IMR-90 (cell line): ENCODE measurements around the gene RARB.

Source experiments
- BHLHE40 ChIP-seq: fragments of 150-350 bp; IDR thresholded peaks from 2 replicates; pipeline ENCODE4 v1.6.1; 2016; ENCODE audit warnings: mild to moderate bottlenecking, low read depth, low read length
- CEBPB ChIP-seq: IDR thresholded peaks from 2 replicates; pipeline ENCODE4 v1.6.1; 2012; ENCODE audit warnings: low read depth, low read length, improper control_type of control experiment
- CTCF ChIP-seq: conservative IDR thresholded peaks from 2 replicates; pipeline ENCODE4 v1.5.1; 2012; ENCODE audit warnings: mild to moderate bottlenecking, low read depth, low read length, improper control_type of control experiment
- ELK1 ChIP-seq: fragments of 150-350 bp; IDR thresholded peaks from 2 replicates; pipeline ENCODE4 v1.6.1; 2016; ENCODE audit warnings: low read depth, mild to moderate bottlenecking, low read length, moderate library complexity, borderline replicate concordance
- FOS ChIP-seq: fragments of 150-350 bp; IDR thresholded peaks from 2 replicates; pipeline ENCODE4 v1.6.1; 2016; ENCODE audit warnings: low read depth, low read length
- MAFK ChIP-seq: IDR thresholded peaks from 2 replicates; pipeline ENCODE4 v1.6.1; 2012; ENCODE audit warnings: low read depth, low read length, improper control_type of control experiment
- MAZ ChIP-seq: IDR thresholded peaks from 2 replicates; pipeline ENCODE4 v1.6.1; 2012; ENCODE audit warnings: low read depth, mild to moderate bottlenecking, low read length, improper control_type of control experiment, moderate library complexity, borderline replicate concordance
- MXI1 ChIP-seq: IDR thresholded peaks from 2 replicates; pipeline ENCODE4 v1.6.1; 2012; ENCODE audit warnings: low read depth, mild to moderate bottlenecking, low read length, moderate library complexity, borderline replicate concordance
- POLR2A ChIP-seq: IDR thresholded peaks from 2 replicates; pipeline ENCODE4 v1.6.1; 2012; ENCODE audit warnings: mild to moderate bottlenecking, low read depth, low read length
- RAD21 ChIP-seq: IDR thresholded peaks from 2 replicates; pipeline ENCODE4 v1.6.1; 2012; ENCODE audit warnings: low read length, improper control_type of control experiment
- RCOR1 ChIP-seq: IDR thresholded peaks from 2 replicates; pipeline ENCODE4 v1.6.1; 2012; ENCODE audit warnings: mild to moderate bottlenecking, low read length, improper control_type of control experiment; ENCODE audit not compliant: insufficient replicate concordance
- RFX5 ChIP-seq: IDR thresholded peaks from 2 replicates; pipeline ENCODE4 v1.8.0; 2012; ENCODE audit warnings: low read depth, mild to moderate bottlenecking, low read length, moderate library complexity
- SMC3 ChIP-seq: fragments of 150-350 bp; IDR thresholded peaks from 2 replicates; pipeline ENCODE4 v1.6.1; 2016; ENCODE audit warnings: low read depth, mild to moderate bottlenecking, antibody characterized with exemption, low read length, moderate library complexity

- TF ChIP-seq CTCF = no peak
- no peak for TF ChIP-seq SMC3
- no peak for TF ChIP-seq POLR2A
- no peak for TF ChIP-seq MXI1
- no peak for TF ChIP-seq MAFK
- no peak for TF ChIP-seq RAD21
- TF ChIP-seq RFX5 = no peak
- TF ChIP-seq MAZ = no peak
- TF ChIP-seq CEBPB = no peak
- TF ChIP-seq ELK1 = no peak
- no peak for TF ChIP-seq BHLHE40
- no peak for TF ChIP-seq RCOR1
- TF ChIP-seq FOS = no peak
These were observed 3.1 kb downstream of the RARB start for GRCh38 chr3:25430935-25431770.
